Middle frontal gyrus (tissue), 1 donor: ENCODE data around the gene MEIOSIN.

ENCODE experiments used
- DNase-seq: peaks from one replicate; pipeline ENCODE4 v3.0.0-alpha.2; 2015; ENCODE audit warnings: low spot score; ENCODE audit errors: extremely low spot score

Gene MEIOSIN

DNA sequence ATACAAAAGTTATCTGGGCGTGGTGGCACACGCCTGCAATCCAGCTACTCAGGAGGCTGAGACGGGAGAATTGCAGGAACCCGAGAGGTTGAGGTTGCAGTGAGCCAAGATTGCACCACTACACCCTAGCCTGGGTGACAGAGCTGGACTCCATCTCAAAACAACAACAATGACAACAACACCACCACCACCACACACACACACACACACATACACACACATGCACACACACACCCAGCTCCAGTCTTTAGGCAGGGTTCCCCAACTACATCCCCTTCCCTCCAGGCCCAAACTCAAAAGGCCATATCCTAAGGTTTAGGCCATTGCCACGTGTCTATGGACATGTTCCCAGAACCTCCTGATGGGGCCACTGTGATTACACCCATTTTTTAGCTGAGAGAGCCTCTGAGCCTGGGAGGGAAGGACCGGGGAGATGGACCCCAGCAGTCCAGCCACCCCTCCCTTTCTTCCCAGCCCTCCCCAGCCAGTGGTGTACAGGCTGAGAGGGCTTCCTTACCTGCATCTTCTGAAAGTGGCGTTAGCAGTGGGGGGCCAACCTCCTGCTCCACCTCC is 68.5 kb downstream of the MEIOSIN start:
- no peak for DNase-seq

DNA sequence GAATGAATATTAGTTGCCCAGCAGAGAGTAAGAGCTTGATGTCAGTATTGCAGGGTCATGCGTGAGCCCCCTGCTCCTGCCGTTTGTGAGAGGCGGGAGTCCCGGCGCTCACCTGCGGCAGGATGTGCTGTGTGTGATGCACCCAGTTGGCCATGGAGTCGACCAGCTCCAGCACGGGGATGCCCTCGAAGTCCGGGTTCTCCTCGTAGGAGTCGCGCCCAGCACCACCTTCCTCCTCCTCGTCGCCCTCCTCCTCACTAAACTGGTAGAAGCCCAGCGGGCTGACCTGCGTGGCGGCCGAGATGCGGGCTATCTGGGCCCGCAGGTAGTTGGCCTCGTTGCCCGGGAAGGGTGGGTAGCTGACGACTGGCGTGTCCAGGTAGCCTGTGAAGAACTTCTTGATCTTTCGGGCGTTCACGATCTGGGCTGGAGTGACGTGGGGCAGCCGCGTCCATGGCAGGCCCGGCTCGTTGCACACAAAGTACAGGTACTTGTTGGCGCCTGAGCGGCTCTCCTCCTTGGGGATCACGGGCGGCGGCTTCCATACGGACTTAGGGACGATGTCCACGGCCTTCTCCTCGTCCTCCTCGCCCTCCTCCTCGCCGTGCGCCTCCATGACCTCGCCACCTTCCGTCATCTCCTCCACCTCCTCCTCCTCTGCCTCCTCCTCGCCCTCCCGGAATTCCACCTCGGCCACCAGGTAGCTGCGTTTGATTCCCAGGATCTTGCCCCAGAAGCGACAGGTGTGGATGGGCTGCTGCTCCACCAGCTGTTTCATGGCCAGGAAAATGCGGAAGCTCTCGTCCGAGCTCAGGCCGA is 71.1 kb downstream of the MEIOSIN start:
- no peak for DNase-seq

DNA sequence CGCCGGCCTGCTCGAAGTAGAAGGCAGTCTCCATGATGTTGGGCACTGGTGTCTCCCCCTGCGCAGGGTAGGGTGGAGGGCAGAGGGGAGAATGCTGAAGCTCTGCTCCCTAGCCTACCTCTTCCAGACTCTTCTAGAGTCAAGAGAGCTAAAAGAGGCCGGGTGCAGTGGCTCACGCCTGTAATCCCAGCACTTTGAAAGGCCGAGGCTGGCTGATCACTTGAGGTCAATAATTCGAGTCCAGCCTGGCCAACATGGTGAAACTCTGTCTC is 71.7 kb downstream of the MEIOSIN start:
- no peak for DNase-seq

DNA sequence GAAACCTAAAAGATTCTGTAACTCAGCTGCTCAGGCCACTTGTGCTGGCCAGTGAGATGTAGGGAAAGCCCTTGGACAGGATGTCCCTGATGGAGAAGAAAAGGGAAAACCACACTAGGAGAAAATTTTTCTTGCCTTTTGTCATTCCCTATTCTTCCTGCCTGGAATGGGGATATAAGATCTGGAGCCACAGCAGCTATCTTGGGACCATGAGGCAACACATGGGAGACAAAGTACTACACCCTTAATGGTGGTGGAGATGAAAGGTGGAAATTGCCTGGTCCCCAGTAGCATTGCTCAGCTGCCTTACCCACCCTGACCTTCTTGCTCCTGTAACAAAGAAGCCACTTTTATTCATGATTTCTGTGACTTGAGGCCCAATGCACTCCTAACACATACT is 72.5 kb downstream of the MEIOSIN start:
- DNase-seq = no peak

DNA sequence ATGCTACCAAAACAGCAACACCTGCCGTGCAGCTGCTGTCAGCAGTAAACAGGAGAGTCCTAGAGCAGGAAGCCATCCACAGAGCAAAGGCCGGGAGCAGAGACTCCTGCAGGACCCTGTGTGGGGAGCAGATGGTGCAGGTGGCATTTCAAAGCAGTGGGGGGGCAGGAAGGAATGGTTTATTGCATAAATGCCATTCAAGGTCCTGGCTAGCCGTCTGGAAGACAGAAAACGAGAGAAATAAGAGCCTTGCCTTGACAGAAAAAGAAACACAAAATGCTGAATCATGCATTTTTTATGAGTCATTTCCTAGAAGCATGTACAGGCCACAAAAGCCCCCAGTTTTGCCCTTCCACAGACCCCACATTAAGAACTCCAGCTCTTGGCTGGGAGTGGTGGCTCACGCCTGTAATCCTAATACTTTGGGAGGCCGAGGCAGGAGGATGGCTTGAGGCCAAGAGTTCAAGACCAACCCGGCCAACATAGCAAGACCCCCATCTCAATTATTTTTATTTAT is 76.5 kb downstream of the MEIOSIN start:
- DNase-seq = no peak

DNA sequence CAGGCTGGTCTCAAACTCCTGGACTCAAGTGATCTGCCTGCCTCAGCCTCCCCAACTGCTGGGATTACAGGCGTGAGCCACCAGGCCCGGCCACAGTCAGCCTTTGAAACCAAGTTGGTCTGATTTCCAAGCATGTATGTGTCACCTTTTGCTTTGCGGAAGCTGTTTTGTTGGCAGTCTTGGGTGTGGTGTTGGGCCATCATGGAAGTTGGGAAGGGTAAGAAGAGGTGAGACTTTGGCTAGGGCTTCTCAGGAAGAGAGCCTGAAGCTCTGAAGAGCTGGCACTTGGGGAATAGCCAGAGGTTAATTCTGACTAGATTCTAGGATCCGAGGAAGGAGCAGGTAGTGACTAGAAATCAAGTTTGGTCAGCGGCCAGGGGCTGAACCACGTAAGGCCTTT is 79.1 kb downstream of the MEIOSIN start:
- DNase-seq = no peak
